ENCODE data around the gene ACSL3.
"Not testable (repeated sequence)": the region's sequence is repeated elsewhere in the genome, so short reads cannot be mapped to it uniquely, and the experiment has no call there.

The ACSL3 gene

GRCh38 chr2:222866358-222866960, 5.6 kb downstream of the ACSL3 start:
- H3K27me3 ChIP-seq (ENCODE audit: control insufficient read depth, low read length): no peaks in the 10 kb centered on the region
- H3K4me1 ChIP-seq (ENCODE audit: control insufficient read depth, low read length): peaks cover 54% of the 10 kb centered on the region
- no peaks in the 10 kb centered on the region for H3K9me2 ChIP-seq (replicated peaks; ENCODE audit: control insufficient read depth, low read length)
- H4K20me1 ChIP-seq (ENCODE audit: control insufficient read depth, insufficient read depth, low read depth, low read length): peaks cover 66% of the 10 kb centered on the region
- TF ChIP-seq EZH2phosphoT487 (IDR thresholded peaks at IDR 0.05; ENCODE audit: borderline replicate concordance, low read length) (no peak), CTCF (IDR thresholded peaks at IDR 0.05; ENCODE audit: low read depth, low read length, poor library complexity, severe bottlenecking) (no peak)
- no peaks in the 10 kb centered on the region for H3F3A ChIP-seq (ENCODE audit: control insufficient read depth, insufficient read depth)
- H3K36me3 ChIP-seq (ENCODE audit: control insufficient read depth, low read length): peaks cover 3% of the 10 kb centered on the region
- H3K4me2 ChIP-seq (ENCODE audit: low read length): no peak overlapping the region
- H3K27ac ChIP-seq (ENCODE audit: low read depth, low read length): no peak overlapping the region
- H3K79me2 ChIP-seq (ENCODE audit: control insufficient read depth, low read length): peaks cover 99% of the 10 kb centered on the region
- H3K4me3 ChIP-seq (ENCODE audit: low read length): no peak overlapping the region
- no peaks in the 10 kb centered on the region for H3K9me3 ChIP-seq (ENCODE audit: control insufficient read depth, insufficient read depth, low read length)

- H4K20me1 ChIP-seq (ENCODE audit: control insufficient read depth, insufficient read depth, low read depth, low read length): peaks cover 47% of the 10 kb centered on the region
- peaks cover 99% of the 10 kb centered on the region for H3K79me2 ChIP-seq (ENCODE audit: control insufficient read depth, low read length)
- H3K27me3 ChIP-seq (ENCODE audit: control insufficient read depth, low read length); H3K36me3 ChIP-seq (ENCODE audit: control insufficient read depth, low read length); H3K27ac ChIP-seq (ENCODE audit: low read depth, low read length); H3K4me3 ChIP-seq (ENCODE audit: low read length); H3K9me3 ChIP-seq (ENCODE audit: control insufficient read depth, insufficient read depth, low read length); H3K9me2 ChIP-seq (replicated peaks; ENCODE audit: control insufficient read depth, low read length); H3F3A ChIP-seq (ENCODE audit: control insufficient read depth, insufficient read depth): not testable (repeated sequence)
- H3K4me2 ChIP-seq (ENCODE audit: low read length): peak overlapping the region; percentile 17
- H3K4me1 ChIP-seq (ENCODE audit: control insufficient read depth, low read length): peaks cover 41% of the 10 kb centered on the region
These were observed 7.9 kb downstream of the ACSL3 start for GRCh38 chr2:222868560-222869251.

- Histone ChIP-seq H3K27ac (ENCODE audit: low read depth, low read length) (no peak overlapping the region), H3K27me3 (ENCODE audit: control insufficient read depth, low read length) (no peaks in the 10 kb centered on the region), H3K36me3 (ENCODE audit: control insufficient read depth, low read length) (no peaks in the 10 kb centered on the region), H3K9me2 (replicated peaks; ENCODE audit: control insufficient read depth, low read length) (no peaks in the 10 kb centered on the region), H4K20me1 (ENCODE audit: control insufficient read depth, insufficient read depth, low read depth, low read length) (peaks cover 42% of the 10 kb centered on the region), H3K4me2 (ENCODE audit: low read length) (peak overlapping the region; percentile 17), H3K4me3 (ENCODE audit: low read length) (no peak overlapping the region), H3K4me1 (ENCODE audit: control insufficient read depth, low read length) (peaks cover 37% of the 10 kb centered on the region), H3K79me2 (ENCODE audit: control insufficient read depth, low read length) (peaks cover 99% of the 10 kb centered on the region), H3F3A (ENCODE audit: control insufficient read depth, insufficient read depth) (no peaks in the 10 kb centered on the region), H3K9me3 (ENCODE audit: control insufficient read depth, insufficient read depth, low read length) (no peaks in the 10 kb centered on the region)
- no peak for TF ChIP-seq CTCF (IDR thresholded peaks at IDR 0.05; ENCODE audit: low read depth, low read length, poor library complexity, severe bottlenecking)
- TF ChIP-seq EZH2phosphoT487 (IDR thresholded peaks at IDR 0.05; ENCODE audit: borderline replicate concordance, low read length): no peak
These were observed 8.4 kb downstream of the ACSL3 start for GRCh38 chr2:222869252-222869560.

- H4K20me1 ChIP-seq (ENCODE audit: control insufficient read depth, insufficient read depth, low read depth, low read length): peaks cover 23% of the 10 kb centered on the region
- no peaks in the 10 kb centered on the region for H3K9me3 ChIP-seq (ENCODE audit: control insufficient read depth, insufficient read depth, low read length)
- no peak overlapping the region for H3K27ac ChIP-seq (ENCODE audit: low read depth, low read length)
- no peaks in the 10 kb centered on the region for H3K36me3 ChIP-seq (ENCODE audit: control insufficient read depth, low read length)
- no peak overlapping the region for H3K4me2 ChIP-seq (ENCODE audit: low read length)
- H3F3A ChIP-seq (ENCODE audit: control insufficient read depth, insufficient read depth): no peaks in the 10 kb centered on the region
- H3K79me2 ChIP-seq (ENCODE audit: control insufficient read depth, low read length): peaks cover 99% of the 10 kb centered on the region
- no peaks in the 10 kb centered on the region for H3K27me3 ChIP-seq (ENCODE audit: control insufficient read depth, low read length)
- peaks cover 35% of the 10 kb centered on the region for H3K4me1 ChIP-seq (ENCODE audit: control insufficient read depth, low read length)
- H3K4me3 ChIP-seq (ENCODE audit: low read length): no peak overlapping the region
- TF ChIP-seq CTCF (IDR thresholded peaks at IDR 0.05; ENCODE audit: low read depth, low read length, poor library complexity, severe bottlenecking): no peak
- no peak for TF ChIP-seq EZH2phosphoT487 (IDR thresholded peaks at IDR 0.05; ENCODE audit: borderline replicate concordance, low read length)
- no peaks in the 10 kb centered on the region for H3K9me2 ChIP-seq (replicated peaks; ENCODE audit: control insufficient read depth, low read length)
These were observed 10.5 kb downstream of the ACSL3 start for GRCh38 chr2:222871291-222871690.

All from DOHH2 (cell line).